Measurements from ENCODE around the gene MALSU1. TPM values are rescaled to one million over a fixed set of nuclear protein-coding genes. Genes with fewer than 3 reads are reported as not detected.
"Not testable (repeated sequence)": the region's sequence is repeated elsewhere in the genome, so short reads cannot be mapped to it uniquely, and the experiment has no call there.

The MALSU1 gene
- total RNA-seq, 8 experiments from 2014 or later = 16.0 to 42.0 (median 25.9) TPM

GRCh38 chr7:23292623-23293022 is 6.5 kb upstream of the MALSU1 start:
- WGBS, 10 experiments = 73 to 100% (median 95%) methylated on average over 1 to 3 of the region's 4 CpGs; no CpG with 5 or more reads in 4 of the 10 experiments

DNA sequence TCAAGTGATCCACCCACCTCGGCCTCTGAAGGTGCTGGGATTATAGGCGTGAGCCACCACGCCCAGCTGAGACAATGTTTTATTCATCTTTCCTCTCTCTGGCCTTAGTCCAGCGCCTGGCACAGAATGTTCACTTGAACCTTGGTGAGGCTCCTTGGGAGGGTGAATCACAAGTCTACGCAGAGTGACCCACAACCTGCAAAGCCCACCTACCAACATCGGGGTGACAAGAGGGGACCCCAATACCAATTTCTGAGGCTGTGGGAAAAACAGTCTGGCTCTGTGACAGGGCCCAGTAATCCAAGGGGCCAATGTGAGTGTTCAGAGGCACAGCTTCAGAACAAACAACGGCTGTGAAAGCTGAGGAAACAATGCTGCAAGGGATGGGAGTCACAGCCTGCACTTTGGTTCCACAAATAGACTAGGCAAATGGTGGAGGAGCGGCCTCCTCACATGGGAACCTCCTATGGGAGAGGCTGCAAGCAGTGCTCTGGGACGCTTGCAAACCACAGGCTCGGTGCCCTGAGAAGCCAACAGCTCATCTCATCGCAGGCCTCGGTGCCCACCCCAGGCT is 5.6 kb upstream of the MALSU1 start:
- no peak overlapping the region for H3K27ac ChIP-seq
- in situ Hi-C loops (cut with MboI; ENCODE audit: low pct_unique_long_range_greater_than_20kb in 2 of 9, low sequenced_read_pairs in 9 of 9, unreplicated experiment in 9 of 9) = no loop called here
- no peak overlapping the region for H3K4me3 ChIP-seq
- 63 to 100% (median 94%) methylated on average over 1 to 7 of the region's 12 CpGs; no CpG with 5 or more reads in 3 of the 10 experiments for WGBS, 10 experiments
- H3K4me1 ChIP-seq (replicated peaks in 1 of 2) = peaks cover 0 to 1% of the 10 kb centered on the region in 2 donors
- ATAC-seq (replicated peaks in 6 of 8) = peak in 2 of 8 experiments; percentile 6 to 38

More at GRCh38 chr7:23292623-23293022, 6.5 kb upstream of the MALSU1 start:
- no peak for ATAC-seq (replicated peaks in 6 of 8)
- H3K4me3 ChIP-seq = no peak overlapping the region
- in situ Hi-C loops (cut with MboI; ENCODE audit: low pct_unique_long_range_greater_than_20kb in 2 of 9, low sequenced_read_pairs in 9 of 9, unreplicated experiment in 9 of 9) = no loop called here
- H3K27ac ChIP-seq = no peak overlapping the region
- no peaks in the 10 kb centered on the region for H3K4me1 ChIP-seq (replicated peaks in 1 of 2)

GRCh38 chr7:23294549-23295400 is 4.4 kb upstream of the MALSU1 start:
- no peak for ATAC-seq (replicated peaks in 6 of 8)
- WGBS, 10 experiments = 37 to 90% (median 80%) methylated on average over 1 to 6 of the region's 6 CpGs
- in situ Hi-C loops (cut with MboI; ENCODE audit: low pct_unique_long_range_greater_than_20kb in 2 of 9, low sequenced_read_pairs in 9 of 9, unreplicated experiment in 9 of 9) = no loop called here
- H3K4me3 ChIP-seq = no peak overlapping the region
- H3K27ac ChIP-seq = no peak overlapping the region
- H3K4me1 ChIP-seq (replicated peaks in 1 of 2) = peaks cover 0 to 5% of the 10 kb centered on the region in 2 donors

- no peak for ATAC-seq (replicated peaks in 6 of 8)
- in situ Hi-C loops (cut with MboI; ENCODE audit: low pct_unique_long_range_greater_than_20kb in 2 of 9, low sequenced_read_pairs in 9 of 9, unreplicated experiment in 9 of 9) = no loop called here
- H3K4me3 ChIP-seq = no peak overlapping the region
- H3K27ac ChIP-seq = no peak overlapping the region
- peaks cover 3 to 5% of the 10 kb centered on the region in 2 donors for H3K4me1 ChIP-seq (replicated peaks in 1 of 2)
Observed at GRCh38 chr7:23295401-23295697, 3.8 kb upstream of the MALSU1 start.

DNA sequence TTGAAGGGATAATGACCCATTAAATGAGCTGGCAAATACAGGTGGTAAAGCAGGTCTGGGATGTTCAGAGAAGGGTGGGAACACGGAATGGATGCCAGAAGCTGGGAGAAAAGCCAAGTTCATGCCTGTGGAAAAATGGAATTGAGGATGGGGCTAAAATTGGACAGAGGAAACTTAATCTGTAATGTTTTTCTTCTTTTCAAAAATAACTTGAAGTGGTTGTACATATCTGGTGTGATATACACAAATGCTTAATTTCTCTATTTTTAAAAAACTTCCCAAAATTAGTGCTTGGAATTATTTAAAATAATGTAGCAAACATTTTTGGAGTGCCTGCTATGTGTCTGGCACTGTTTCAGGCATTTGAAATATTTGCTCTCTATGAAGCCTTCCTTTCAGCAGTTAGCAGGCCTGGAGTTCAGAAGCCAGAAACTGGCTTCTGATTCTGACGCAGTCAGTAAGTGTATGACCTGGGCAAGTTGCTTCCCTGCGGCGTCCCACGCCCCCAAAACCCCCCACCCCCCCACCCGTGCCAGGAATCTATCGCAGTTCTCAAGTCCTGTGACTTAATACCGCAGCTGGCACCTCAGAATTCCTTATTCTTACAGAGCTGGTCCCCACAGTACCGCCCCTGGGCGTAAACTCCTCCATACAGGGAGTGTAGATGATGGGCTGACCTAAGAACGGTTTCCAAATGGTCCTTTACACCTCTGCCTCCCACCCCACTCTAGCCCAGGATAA is 828 bp upstream of the MALSU1 start:
- Histone ChIP-seq H3K27ac (peak overlapping the region; percentile 43 to 90), H3K4me3 (peak overlapping the region; percentile 87 to 99 (median 98)), H3K4me1 (replicated peaks in 1 of 2) (peaks cover 10% of the 10 kb centered on the region in 2 donors)
- WGBS, 10 experiments = 0 to 100% (median 73%) methylated on average over 1 to 5 of the region's 11 CpGs; no CpG with 5 or more reads in 2 of the 10 experiments
- in situ Hi-C loops (cut with MboI; ENCODE audit: low pct_unique_long_range_greater_than_20kb in 2 of 9, low sequenced_read_pairs in 9 of 9, unreplicated experiment in 9 of 9) = no loop called here
- ATAC-seq (replicated peaks in 6 of 8) = peak in 7 of 8 experiments; percentile 1 to 16 (median 9)

DNA sequence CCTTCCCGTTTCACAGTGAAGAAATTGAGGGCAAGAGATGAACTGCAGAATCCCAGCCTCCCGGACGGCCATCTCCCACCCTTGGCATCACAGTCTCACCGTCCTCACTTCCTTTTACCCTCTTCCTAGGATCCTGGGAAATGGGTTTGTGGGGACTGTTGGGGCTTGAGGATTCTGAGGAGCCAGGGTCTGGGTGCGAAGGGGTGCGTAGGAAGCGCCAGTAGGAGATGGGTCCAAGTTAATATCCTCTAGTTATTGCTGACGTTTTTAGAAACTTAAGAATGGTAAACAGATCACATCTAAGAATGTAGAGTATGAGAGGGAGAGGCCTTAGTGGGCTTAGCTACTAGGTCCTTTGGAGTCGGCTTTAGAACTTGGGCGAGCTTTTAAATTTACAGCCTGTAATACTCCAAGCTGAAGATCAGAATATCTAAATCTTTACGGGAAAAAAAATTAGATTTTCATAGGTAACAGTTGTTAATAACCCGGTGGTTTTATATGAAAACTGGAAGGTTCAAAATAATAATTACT is 696 bp downstream of the MALSU1 start:
- Histone ChIP-seq H3K4me3 (peak overlapping the region; percentile 87 to 99 (median 98)), H3K4me1 (replicated peaks in 1 of 2) (peaks cover 10% of the 10 kb centered on the region in 2 donors), H3K27ac (peak overlapping the region in 1 of 2 donors; percentile 90)
- in situ Hi-C loops (cut with MboI; ENCODE audit: low pct_unique_long_range_greater_than_20kb in 2 of 9, low sequenced_read_pairs in 9 of 9, unreplicated experiment in 9 of 9) = no loop called here
- 0 to 33% (median 13%) methylated on average over 2 to 9 of the region's 12 CpGs; no CpG with 5 or more reads in 1 of the 10 experiments for WGBS, 10 experiments
- ATAC-seq (replicated peaks in 6 of 8) = peak in 3 of 8 experiments; percentile 19 to 28 (median 27)

DNA sequence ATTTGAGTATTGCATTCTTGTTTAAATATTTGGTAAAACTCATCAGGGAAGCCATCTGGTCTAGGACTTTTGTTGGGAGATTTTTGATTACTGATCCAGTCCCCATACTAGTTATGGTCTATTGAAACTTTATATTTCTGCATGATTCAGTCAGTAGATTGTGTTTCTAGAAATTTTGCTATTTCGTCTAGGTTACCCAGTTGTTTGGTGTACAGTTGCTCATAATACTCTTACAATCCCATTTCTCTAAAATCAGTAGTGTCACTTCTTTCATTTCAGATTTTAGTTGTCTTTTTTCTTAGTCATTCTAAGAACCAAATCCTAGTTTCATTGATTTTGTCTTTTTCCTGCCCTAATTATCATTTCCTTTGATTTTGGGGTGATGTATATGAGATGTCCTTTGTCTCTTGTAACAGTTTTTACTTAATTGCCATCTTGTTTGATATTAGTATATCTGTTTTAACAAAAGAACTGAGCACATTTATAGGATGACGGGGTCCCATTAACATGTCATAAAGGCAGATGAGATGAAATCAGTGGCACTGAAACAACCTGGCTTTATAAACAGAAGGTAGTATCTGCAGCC is 7.9 kb downstream of the MALSU1 start:
- no peak for ATAC-seq (replicated peaks in 6 of 8)
- in situ Hi-C loops (cut with MboI; ENCODE audit: low pct_unique_long_range_greater_than_20kb in 2 of 9, low sequenced_read_pairs in 9 of 9, unreplicated experiment in 9 of 9) = no loop called here
- no peaks in the 10 kb centered on the region for H3K4me1 ChIP-seq (replicated peaks in 1 of 2)
- H3K27ac ChIP-seq = no peak overlapping the region
- WGBS, 10 experiments = 60 to 100% (median 99%) methylated on average over 1 to 2 of the region's 2 CpGs
- no peak overlapping the region for H3K4me3 ChIP-seq

DNA sequence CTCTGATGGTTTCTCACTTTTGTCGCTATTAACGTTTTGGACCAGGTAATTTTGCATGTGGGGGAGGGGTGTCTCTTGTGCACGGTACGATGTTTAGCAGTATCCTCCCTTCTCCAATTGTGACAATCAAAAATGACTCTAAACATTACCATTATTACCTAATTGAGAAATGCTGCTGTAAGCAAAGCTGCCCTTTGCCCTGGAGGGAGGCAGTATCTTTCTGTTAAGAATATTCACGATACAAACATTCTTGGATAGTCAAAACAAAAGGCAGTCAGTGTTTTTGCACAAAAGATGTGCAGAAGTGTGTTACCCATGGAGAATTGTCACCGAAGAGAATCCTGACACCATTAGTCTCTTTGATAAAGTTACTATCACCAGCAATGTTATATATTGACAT is 9.6 kb downstream of the MALSU1 start:
- no peak overlapping the region for H3K4me3 ChIP-seq
- no peaks in the 10 kb centered on the region for H3K4me1 ChIP-seq (replicated peaks in 1 of 2)
- H3K27ac ChIP-seq = no peak overlapping the region
- in situ Hi-C loops (cut with MboI; ENCODE audit: low pct_unique_long_range_greater_than_20kb in 2 of 9, low sequenced_read_pairs in 9 of 9, unreplicated experiment in 9 of 9) = no loop called here
- no peak for ATAC-seq (replicated peaks in 6 of 8)
- 85 to 100% (median 98%) methylated on average over 1 to 6 of the region's 6 CpGs; no CpG with 5 or more reads in 1 of the 10 experiments for WGBS, 10 experiments

- H3K4me3 ChIP-seq; in situ Hi-C loops (cut with MboI; ENCODE audit: low pct_unique_long_range_greater_than_20kb in 2 of 9, low sequenced_read_pairs in 9 of 9, unreplicated experiment in 9 of 9); ATAC-seq (replicated peaks in 6 of 8); H3K4me1 ChIP-seq (replicated peaks in 1 of 2); H3K27ac ChIP-seq: not testable (repeated sequence)
- WGBS, 10 experiments = 60 to 100% (median 70%) methylated on average over 1 to 2 of the region's 2 CpGs; no CpG with 5 or more reads in 7 of the 10 experiments
Observed at GRCh38 chr7:23312141-23312540, 13.0 kb downstream of the MALSU1 start.

DNA sequence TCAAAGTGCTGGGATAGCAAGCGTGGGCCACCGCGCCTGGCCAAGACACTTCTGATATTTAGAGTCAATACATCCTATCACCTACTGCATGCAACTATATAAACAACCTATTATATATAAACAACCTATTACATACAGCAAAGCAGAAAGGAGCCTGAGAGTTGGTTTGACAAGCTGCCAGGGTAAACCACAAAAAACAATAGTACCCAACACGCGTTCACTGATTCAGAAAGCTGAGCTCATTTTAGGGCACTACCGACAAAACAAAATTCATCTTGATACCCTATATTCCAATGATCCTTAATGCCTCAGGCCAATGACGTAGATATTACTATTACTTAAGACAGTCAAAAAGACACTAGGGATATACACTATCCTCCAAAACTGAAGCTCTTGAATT is 16.2 kb downstream of the MALSU1 start:
- Histone ChIP-seq H3K4me3 (no peak overlapping the region), H3K4me1 (replicated peaks in 1 of 2) (no peaks in the 10 kb centered on the region), H3K27ac (no peak overlapping the region)
- no peak for ATAC-seq (replicated peaks in 6 of 8)
- in situ Hi-C loops (cut with MboI; ENCODE audit: low pct_unique_long_range_greater_than_20kb in 2 of 9, low sequenced_read_pairs in 9 of 9, unreplicated experiment in 9 of 9) = no loop called here
- 80 to 100% (median 95%) methylated on average over 1 to 7 of the region's 7 CpGs; no CpG with 5 or more reads in 2 of the 10 experiments for WGBS, 10 experiments

- H3K27ac ChIP-seq = no peak overlapping the region
- in situ Hi-C loops (cut with MboI; ENCODE audit: low pct_unique_long_range_greater_than_20kb in 2 of 9, low sequenced_read_pairs in 9 of 9, unreplicated experiment in 9 of 9) = no loop called here
- H3K4me1 ChIP-seq (replicated peaks in 1 of 2) = no peaks in the 10 kb centered on the region
- no peak overlapping the region for H3K4me3 ChIP-seq
- 31 to 100% (median 92%) methylated on average over 1 of the region's 1 CpG; no CpG with 5 or more reads in 2 of the 10 experiments for WGBS, 10 experiments
- no peak for ATAC-seq (replicated peaks in 6 of 8)
Observed at GRCh38 chr7:23331132-23331531, 32.0 kb downstream of the MALSU1 start.

- no peak overlapping the region for H3K4me3 ChIP-seq
- no peaks in the 10 kb centered on the region for H3K4me1 ChIP-seq (replicated peaks in 1 of 2)
- in situ Hi-C loops (cut with MboI; ENCODE audit: low pct_unique_long_range_greater_than_20kb in 2 of 9, low sequenced_read_pairs in 9 of 9, unreplicated experiment in 9 of 9) = no loop called here
- H3K27ac ChIP-seq = no peak overlapping the region
- no peak for ATAC-seq (replicated peaks in 6 of 8)
Observed at GRCh38 chr7:23332193-23332592, 33.1 kb downstream of the MALSU1 start.

Measured in motor neuron (in vitro differentiated cells).